ENCODE data around the gene CNOT4.
"Not testable (repeated sequence)": the region's sequence is repeated elsewhere in the genome, so short reads cannot be mapped to it uniquely, and the experiment has no call there.

The CNOT4 gene

GRCh38 chr7:135512135-135512887 is 2.4 kb upstream of the CNOT4 start:
- DNase-seq (ENCODE audit: low spot score): peak; percentile 74

DNA sequence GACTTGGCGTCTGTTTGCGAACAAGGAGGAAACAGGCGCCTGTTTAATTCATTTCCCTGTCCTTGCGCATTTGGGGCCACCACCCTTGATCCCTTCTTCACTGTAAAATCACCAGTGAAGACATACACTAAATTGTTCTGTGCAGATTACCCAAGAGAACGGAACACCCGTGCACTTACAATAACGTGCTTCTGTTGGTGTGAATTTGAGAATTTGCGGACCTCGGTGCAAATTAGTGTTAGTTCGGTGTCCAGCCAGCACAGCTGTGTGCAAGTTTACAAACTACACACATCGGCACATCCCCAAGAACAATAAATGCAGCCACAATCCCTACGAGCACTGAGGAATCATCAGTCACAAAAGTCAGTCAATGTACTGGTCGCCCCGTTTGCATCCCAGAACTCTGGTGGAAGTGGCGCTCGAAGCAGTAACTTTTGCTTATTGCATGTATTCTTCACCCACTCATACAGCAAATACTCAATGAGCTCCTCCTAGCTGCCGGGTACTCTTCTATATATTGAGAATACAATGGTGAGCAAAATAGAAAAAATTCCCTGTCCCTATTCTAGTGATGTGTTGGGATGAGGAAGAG is 786 bp upstream of the CNOT4 start:
- no peak for DNase-seq (ENCODE audit: low spot score)

DNA sequence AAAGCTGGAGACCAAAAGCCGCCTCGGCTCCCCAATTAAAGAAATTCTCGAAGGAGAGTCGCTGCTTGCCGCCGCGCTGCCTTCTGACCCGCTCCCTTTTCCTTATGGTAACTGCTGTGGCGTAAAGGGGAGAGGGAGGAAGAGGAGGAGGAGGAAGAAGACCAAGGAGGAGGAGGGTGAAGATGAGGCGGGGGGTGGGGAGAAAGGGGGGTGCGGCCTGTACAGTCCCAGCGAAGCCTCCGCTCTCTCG is 388 bp downstream of the CNOT4 start:
- peak; percentile 59 for DNase-seq (ENCODE audit: low spot score)

- peak; percentile 33 for DNase-seq (ENCODE audit: low spot score)
Measured at GRCh38 chr7:135508883-135509588, 866 bp downstream of the CNOT4 start.

DNA sequence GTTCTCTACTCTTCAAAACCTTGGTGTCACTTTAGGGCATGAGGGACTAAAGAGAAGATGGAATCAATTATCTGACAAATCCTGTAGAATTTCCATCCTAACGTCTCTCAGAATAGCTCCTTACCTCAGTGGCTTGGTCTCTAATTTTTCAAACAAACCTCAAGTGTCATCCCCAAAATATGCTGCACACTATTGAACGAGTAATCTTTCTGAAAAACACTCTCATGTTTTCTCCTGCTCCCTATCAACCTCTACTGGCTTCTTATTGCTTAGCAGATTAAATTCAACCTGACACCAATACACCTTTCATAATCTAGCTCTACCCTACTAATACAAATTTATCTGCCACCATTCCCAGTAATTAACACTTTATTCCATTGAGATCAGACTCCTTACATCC is 8.5 kb downstream of the CNOT4 start:
- DNase-seq (ENCODE audit: low spot score): no peak

DNA sequence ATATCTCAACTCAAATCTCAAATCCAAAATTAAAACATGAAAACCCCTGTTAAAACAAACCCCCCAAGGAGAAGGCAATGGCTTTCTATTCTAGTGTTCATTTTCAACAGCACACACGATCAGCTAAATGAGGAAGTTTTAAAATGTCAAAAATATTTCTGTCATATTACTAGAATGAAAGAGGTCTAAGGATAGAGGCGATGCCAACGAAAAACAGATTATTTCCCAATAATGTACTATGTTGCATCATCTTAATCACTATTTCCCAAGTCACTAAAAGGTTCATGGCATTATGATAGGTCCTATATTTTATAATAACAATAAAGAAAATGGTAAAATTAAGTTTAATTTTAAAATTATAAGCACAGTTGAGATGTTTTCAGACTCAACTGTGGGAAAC is 10.1 kb downstream of the CNOT4 start:
- DNase-seq (ENCODE audit: low spot score): no peak

DNA sequence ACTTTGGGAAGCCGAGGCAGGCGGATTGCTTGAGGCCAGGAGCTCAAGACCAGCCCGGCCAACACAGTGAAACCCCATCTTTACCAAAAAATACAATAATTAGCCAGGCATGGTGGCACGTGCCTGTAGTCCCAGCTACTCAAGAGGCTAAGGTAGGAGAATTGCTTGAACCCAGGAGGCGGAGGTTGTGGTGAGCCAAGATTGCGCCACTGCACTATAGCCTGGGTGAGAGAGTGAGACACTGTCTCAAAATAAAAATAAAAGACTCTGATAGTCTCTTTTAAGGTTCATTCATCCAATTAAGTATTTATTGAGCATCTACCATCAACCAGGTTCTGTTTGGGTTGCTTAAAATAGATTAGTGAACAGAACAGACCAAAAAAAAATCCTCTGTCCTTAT is 12.7 kb downstream of the CNOT4 start:
- DNase-seq (ENCODE audit: low spot score): not testable (repeated sequence)

DNA sequence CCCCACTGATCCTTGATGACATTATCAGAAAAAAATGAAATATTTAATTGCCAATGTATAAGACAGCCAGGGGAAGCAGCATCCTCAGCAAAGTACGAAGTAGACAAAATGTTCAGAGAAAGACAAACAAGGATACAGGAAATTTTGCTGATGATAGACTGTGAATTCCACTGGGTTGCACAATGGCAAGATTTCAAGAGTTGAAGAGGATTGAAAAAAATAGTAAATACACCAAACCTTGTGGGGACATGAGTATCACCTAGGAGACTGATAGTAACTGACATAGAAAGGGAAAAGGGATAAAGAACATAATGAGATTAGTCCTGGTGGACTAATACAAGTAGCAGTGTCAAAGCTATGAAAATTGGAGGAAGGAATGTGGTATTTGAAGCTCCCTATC is 16.5 kb downstream of the CNOT4 start:
- no peak for DNase-seq (ENCODE audit: low spot score)

DNA sequence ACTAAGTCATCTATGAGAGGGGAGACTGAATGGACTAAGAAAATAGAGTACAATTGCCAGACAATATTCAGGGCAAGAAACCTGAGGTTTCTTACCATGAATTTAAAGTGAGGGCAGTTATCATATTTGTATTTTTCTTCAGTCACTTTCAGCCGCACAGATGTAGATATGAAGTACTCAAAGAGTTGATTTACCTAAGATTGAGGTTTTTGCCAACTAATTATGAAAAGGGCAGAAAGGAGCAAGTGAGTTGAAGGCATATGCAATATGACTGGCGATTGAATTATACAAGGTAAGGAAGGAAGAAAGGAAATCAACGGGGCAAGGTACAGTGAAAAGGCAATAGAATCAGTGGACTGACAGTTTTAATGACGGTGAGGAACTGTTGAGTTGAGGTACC is 17.8 kb downstream of the CNOT4 start:
- peak; percentile 8 for DNase-seq (ENCODE audit: low spot score)

DNA sequence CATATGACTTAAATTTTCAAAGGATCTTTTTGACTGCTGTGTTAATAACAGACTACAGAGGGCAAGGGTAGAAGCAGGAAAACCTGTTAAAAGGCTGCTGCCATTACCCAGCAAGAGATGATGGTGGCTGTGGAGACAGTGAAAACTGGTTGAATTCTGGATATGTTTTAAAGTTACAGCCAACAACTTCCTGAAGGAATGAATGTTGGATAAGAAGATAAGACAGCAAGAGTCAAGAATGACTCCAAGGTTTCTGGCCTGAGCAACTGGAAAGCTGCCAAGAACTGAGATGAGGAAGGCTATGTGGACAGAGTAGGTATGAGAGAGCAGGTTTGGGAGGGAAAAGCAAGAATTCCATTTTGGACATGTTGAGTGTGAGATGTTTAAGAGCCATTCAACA is 19.1 kb downstream of the CNOT4 start:
- DNase-seq (ENCODE audit: low spot score): no peak

- DNase-seq (ENCODE audit: low spot score): no peak
Measured at GRCh38 chr7:135489791-135490190, 20.1 kb downstream of the CNOT4 start.

DNA sequence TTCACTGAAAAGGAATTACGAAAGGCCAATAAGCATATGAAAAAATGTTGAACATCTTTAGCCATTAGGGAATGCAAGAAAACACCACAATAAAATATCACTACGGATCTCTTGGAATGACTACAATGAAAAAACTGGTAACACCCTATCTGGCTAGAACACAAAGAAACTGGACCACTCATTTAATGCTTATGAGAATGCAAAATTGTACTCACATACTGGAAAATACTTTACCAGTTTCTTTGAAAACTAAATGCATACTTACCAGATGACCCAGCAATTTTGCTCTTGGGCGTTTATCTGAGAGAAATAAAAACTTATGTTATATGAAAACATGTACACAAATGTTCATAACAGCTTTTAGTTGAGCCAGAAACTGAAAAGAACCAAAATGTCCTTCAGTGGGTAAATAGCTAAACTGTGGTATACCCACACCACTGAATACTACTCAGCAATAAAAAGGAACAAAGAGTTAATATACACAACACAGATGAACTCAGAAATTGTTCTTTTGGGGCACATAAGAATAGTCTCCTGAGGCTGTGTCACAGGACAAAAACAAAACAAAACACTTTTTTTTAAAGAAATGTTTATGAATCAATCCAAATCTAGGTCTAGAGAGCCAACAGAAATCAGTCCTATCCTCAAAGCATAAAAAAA is 23.5 kb downstream of the CNOT4 start:
- no peak for DNase-seq (ENCODE audit: low spot score)

DNA sequence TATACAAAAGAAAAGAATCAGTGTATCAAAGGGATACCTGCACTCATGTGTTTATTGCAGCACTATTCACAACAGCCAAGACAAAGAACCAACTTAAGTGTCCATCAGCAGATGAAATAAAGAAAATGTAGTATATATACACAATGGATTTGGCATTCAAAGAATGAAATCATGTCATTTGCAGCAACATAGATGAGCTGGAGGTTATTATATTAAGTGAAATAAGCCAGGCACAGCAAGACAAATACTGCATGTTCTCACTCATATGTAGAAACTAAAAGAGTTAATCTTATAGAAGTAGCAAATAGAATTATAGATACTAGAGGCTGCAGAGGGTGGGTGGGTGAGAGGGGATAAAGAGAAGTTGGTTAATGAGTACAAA is 28.3 kb downstream of the CNOT4 start:
- no peak for DNase-seq (ENCODE audit: low spot score)

GRCh38 chr7:135480966-135481597 is 28.8 kb downstream of the CNOT4 start:
- DNase-seq (ENCODE audit: low spot score): no peak

GRCh38 chr7:135475521-135475920 is 34.4 kb downstream of the CNOT4 start:
- DNase-seq (ENCODE audit: low spot score): no peak

GRCh38 chr7:135469705-135470104 is 40.2 kb downstream of the CNOT4 start:
- DNase-seq (ENCODE audit: low spot score): not testable (repeated sequence)

DNA sequence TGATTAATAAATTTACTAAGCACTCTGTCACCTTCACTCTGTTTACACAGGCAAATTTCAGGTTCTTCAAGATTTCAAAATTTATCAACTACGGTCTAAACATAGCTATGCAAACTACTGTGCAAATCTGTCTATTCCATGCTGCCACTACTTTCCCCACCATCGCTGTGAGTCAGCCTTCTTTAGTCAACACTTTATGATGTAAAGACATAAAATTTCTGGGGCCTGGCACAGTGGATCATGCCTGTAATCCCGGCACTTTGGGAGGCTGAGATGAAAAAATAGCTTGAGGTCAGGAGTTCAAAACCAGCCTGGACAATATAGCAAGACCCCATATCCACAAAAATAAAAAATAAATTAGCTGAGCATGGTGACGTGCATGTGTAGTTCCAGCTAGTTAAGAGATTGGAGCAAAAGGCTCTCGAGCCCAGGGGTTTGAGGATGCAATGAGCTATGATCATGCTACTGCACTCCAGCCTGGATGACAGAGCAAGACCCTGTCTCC is 42.6 kb downstream of the CNOT4 start:
- DNase-seq (ENCODE audit: low spot score): no peak

DNA sequence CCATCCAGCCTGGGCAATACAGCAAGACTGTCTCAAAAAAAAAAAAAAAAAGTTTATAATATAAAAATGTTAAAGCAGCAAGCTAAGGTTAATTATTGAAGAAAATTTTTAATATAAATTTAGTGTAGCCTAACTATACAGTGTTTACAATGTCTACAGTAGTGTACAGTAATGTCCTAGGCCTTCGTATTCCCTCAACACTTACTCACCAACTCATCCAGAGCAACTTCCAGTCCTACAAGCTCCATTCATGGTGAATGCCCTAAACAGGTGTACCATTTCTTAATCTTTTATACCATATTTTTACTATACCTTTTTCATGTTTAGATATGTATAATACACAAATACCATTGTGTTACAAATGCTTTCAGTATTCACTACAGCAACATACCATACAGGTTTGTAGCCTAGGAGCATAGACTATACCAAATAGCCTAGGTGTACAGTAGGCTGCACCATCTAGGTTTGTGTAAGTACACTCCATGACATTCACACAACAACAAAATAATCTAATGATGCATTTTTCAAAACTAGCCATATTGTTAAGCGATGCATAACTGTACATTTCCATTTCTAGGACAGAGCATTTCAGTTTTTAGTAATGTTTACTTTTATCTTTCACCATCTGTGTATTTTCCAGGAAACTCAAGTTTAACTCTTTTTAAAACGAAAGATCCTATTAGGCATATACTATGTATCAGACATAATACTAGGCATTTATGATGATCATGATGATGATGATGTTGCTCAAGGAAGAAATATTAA is 43.3 kb downstream of the CNOT4 start:
- peak; percentile 3 for DNase-seq (ENCODE audit: low spot score)

DNA sequence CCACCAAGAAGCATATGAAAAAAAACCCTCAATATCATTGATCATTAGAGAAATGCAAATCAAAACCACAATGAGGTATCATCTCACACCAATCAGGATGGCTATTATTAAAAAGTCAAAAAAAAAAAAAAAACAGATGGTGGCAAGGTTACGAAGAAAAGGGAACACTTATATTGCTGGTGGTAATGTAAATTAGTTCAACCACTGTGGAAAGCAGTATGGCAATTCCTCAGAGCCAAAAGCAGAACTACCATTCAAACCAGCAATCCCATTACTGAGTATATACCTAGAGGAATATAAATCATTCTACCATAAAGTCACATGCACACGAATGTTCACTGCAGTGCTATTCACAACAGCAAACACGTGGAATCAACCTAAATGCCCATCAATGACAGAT is 46.0 kb downstream of the CNOT4 start:
- no peak for DNase-seq (ENCODE audit: low spot score)

GRCh38 chr7:135459951-135460567 is 49.8 kb downstream of the CNOT4 start:
- DNase-seq (ENCODE audit: low spot score): peak; percentile 8

DNA sequence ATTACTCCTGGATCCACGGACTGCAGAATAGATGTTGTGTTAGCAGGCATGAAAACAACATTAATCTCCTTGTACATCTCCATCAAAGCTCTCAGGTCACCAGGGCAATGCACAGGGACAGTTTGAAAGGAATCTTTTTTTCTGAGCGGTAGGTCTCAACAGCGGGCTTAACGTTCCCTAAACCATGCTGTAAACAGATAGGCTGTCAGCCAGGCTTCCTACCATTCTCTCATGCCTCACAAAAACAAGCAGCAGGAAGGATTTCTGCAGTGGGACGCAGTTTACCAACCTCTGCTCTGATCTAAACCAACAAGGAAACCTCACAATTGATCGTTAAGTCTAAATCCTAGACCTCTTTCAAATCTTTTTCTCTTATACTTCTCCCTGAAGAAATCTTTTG is 50.8 kb downstream of the CNOT4 start:
- DNase-seq (ENCODE audit: low spot score): no peak

Data from activated CD4-positive, alpha-beta T cell treated with anti-CD3 and anti-CD28 coated beads, Interleukin-2, Interleukin-4, amounts not matched to agents 100 ng/mL and 50 ng/mL, durations not matched to agents 16 hours and 8 hours (primary cell).